HG03520 (cell line): Measurements from ENCODE around the gene MLPH.

Source experiments
- ATAC-seq: cut with Tn5 transposase; IDR thresholded peaks from one replicate; pipeline ENCODE4 v1.9.1; 2021; ENCODE audit warnings: mild to moderate bottlenecking, moderate library complexity; ENCODE audit not compliant: unreplicated experiment

MLPH gene

DNA sequence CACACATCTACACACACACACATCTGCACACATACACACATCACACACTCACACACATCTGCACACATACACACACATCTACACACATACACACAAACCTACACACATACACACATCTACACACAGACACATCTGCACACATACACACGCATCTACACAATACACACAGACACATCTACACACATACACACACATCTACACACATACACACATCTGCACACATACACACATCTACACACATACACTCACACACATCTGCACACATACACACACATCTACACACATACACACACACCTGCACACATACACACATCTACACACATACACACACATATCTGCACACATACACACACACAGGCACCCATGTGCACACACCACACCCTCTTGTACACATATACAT lies 78.9 kb downstream of the MLPH start:
- no peak for ATAC-seq

DNA sequence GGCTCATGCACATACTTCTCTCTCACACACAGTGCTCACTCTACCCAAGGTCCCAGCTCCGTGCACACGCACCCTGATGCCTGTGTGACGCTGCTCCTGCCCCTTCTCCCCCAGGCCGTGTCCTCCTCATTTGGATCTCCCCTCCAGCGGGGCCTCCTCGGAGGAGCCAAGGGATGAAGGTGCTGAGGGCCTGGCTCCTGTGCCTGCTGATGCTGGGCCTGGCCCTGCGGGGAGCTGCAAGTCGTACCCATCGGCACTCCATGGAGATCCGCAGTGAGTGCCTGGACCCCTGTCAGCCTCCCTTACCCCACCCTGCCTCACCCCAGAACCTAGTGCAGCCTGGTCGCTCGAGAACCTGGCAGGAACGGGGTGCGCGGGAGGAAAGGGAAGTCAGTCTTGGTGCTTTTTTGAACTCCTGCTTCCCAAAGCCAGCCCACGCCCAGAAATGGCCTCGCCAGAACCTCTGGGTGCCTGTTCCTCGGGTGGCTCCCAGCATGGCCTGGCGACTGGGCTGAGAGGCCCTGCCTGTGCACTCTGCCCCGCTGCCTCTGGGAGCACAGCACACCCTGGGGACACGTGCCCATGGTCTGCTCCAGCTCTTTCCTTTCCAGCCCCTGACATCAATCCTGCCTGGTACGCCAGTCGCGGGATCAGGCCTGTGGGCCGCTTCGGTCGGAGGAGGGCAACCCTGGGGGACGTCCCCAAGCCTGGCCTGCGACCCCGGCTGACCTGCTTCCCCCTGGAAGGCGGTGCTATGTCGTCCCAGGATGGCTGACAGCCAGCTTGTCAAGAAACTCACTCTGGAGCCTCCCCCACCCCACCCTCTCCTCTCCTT lies 79.6 kb downstream of the MLPH start, which contains the start of gene PRLH:
Gene PRLH (plus strand): TSS at position 174 of the 835 bp plus-strand sequence. CDS start 0 bp downstream, at position 174.
- ATAC-seq, result no peak

DNA sequence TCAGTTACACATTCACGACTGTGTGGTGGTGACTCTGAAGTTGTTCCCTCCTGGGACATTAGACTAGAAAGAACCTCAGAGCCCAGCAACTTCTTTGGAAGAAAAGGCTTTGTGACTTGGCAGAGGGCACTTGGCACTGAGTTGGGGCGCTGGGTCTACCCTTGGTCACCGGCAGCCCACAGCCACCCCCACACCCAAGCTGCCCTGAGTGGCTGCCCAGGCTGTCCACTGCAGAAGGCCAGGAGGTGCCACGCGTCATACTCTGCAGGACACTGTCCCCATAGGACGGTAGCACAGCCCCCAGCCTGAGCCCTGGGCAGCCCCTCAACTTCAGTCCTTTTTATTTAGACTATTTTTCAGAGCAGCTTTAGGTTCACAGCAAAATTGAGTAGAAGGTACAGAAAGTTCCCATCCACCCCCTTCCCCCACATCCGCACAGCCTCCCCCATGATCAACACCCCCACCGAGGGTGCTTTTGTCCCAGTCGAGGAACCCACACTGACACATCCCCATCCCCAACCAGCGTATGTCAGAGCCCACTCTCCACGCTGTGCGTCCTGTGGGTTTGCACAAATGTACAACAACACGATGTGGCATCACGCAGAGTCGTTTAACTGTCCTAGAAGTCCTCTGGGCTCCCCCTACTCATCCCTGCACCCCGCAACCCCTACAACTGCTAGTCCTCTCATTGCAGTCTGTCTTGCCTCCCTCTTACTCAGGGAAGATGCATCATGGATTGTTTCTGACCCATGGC lies 80.4 kb downstream of the MLPH start:
- no peak for ATAC-seq

DNA sequence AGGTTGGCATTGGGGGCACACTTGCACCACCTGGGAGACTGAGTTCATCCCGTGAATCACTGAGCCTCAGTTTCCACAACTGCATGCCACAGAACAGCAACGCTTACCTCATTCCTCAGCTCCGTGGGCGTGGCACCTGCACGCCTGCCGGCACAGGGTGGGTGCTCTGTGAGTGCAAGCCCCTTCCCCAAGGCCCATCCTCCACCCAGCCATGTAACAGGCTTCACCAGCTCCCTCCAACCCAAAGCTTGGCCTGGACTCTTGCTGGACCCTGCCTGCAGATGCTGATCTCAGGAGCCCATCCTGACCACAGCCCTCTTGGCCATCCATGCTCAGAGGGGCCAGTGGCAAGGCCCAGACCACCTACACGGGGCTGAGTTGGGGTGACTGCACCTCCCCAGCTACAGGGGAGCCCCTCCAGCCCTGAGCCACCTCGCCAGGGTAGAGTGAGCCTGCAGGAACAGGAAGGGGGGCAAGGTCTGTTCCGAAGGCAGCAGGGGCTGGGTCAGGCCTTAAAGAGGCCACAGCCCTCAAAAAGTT lies 81.1 kb downstream of the MLPH start:
- no peak for ATAC-seq

DNA sequence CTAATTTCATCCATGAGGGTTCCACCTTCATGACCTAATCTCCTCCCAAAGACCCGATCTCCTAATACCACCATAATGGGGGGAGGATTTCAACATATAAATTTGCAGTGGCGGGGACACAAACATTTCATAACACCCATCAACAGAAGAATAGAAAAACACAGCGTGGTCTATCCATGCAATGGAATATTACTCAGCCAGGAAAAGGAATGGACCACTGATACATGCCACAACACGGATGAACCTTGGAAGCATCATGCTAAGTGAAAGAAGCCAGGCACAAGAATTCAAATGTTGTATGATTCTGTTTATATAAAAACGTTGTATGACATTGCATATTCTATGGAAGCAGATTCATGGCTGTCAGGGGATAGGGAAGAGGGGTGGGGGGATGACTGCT lies 82.0 kb downstream of the MLPH start:
- ATAC-seq, result no peak

DNA sequence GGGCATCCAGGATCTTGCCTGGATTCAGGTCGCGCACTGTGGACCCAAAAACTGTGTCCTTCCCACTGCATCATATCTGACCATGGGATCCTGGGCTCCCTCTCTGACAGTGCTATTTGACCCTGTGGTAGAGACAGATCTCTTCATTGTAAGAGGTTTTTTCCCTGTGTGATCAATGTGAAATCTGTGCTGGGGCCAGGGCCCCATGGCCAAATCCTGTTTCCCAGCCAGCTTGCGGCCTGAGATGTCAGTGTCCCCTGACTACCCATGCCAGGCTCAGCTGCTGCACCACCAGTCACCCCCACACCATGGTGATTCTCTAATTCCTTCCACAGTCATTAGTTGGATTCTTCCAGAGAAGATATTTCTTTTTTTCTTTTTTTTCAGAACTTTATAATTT lies 82.8 kb downstream of the MLPH start:
- ATAC-seq, result no peak

DNA sequence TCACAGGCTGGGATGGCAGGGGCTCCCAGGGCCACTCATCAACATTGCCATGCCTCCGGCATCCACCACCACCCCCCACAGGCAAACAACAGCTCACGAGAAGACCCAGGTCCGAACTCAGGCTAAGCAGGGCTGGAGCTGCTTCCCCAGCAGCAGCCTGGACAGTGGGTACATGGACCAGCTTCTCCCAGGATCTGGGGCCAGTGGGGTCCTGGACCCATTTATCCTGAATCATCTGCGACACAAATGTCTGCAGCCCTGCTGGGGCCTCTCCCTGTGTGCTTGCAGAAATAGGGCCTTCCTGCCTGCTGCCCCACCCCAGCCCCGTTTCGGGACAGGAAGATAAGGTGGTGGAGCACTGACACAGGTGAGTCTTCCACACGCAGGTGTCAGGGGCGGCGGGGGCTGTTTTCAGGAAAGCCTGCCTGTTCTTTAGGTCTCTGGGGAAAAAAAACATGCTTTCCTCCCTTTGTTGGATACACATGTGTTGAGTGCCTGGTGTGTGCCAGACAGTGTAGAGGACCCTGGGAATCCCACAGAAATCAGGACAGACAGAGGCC lies 83.8 kb downstream of the MLPH start:
- ATAC-seq, result no peak

DNA sequence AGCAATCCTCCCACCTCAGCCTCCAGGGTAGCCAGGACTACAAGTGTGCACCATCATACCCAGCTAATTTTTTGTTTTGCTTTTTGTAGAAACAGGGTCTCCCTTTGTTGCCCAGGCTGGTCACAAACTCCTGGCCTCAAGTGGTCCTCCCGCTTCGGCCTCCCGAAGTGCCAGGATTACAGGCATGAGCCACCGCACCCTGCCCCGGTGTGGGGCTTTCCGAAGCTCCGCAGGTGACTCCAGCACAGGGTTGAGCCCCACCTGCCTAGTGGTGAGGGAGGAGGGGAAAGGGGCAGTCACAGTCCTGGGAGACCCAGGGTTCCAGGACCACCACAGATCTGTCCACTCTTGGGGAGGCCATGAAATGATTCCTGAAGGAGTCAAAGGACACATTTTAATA lies 84.5 kb downstream of the MLPH start:
- ATAC-seq, result no peak

DNA sequence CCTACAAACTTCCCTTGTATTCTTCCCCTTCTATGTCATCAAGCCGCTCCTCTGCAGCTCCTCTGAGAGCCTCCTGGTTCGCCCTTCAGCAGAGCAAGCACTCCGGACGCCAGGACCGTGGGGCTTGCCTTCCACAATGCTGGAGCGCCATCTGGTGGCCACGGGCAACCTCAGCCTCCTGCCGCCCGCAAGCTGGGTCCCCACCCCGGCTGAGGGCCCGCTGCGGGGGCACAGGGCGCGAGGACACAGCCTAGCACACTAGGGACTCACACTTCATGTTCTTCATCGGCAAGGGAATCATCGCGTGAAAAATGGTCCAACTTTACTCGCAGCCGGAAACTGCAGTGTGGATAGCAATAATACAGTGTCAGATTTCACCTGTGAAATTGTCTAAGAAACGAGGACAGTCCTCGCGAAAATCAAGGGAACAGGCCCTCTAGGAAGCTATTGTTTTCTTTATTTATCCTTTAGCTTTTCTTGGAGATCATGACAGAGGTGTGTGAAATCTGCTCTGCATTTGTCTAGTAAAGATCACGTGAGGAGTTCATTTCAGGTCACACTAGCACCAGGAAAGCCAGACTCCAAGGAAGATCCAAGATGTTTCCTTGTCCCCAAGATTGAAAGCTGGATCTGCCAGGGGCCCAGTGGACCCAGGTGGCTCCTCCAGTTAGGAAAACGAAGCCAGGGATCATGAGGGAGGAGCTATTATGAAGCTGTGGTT lies 85.1 kb downstream of the MLPH start:
- ATAC-seq, result peak; percentile 88

DNA sequence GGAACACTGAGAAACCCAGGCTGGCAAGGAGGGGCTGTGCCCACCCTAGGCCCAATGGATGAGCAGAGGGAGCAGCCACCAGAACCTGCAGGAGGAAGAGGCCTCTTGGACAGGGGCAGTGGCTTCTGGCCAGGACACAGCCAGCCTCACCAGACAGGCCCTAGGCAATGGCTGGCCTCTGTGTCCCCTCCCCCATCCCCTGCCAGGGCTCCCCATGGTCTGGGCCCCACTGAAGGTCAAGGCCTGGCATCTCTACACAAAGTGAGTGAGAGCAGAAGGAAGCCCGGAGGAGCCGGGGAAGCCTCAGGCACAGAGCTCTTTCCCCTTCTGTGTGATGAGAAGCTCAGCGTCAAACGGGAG lies 85.7 kb downstream of the MLPH start:
- ATAC-seq, result no peak

DNA sequence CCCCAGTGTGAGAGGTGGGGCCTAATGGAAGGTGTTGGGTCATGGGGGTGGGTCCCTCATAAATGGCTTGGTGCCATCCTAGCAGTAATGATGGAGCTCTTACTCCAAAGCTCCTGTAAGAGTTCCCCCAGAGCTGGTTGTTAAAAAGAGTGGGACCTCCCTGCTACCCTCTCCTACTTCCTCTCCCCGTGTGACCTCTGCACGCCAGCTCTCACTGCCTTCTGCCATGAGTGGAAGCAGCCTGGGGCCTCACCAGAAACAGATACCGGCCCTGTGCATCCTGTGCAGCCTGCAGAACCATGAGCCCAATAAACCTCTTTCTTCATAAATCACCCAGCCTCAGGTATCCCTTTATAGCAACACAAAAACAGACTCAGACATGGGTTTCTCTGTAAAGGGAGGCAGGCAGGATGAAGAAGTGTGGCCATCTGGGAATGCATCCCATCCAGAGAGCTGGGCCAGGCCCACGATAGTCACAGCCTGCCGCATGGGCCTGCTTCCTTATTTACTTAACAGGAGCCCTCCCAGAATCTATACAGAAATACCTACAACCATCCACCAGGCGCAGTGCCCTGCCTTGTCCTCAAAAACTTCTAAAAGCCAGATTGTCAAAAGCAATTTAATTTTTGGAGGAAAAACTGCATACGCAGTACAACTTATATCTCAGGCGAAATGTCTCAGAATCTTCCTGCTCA lies 86.8 kb downstream of the MLPH start:
- ATAC-seq, result no peak

DNA sequence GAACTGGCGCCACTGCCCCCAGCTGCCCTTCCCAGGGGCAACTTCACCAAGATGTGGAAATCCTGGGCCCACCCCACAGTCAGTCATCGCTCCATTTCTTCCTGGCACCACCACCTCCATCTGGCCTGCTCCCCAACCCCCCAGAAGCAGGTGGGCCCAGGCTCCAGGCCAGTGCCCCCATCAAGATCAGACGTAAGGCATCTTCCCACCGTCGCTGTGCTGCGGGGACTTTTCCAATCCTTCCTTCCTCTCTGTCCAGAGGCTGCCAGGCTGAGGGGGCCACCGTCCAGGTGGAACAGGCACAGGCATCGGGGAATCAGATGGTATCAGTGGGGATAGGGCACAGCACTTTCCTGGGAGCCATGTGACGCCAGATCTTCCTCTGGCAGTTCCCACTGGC lies 87.4 kb downstream of the MLPH start:
- ATAC-seq, result no peak

DNA sequence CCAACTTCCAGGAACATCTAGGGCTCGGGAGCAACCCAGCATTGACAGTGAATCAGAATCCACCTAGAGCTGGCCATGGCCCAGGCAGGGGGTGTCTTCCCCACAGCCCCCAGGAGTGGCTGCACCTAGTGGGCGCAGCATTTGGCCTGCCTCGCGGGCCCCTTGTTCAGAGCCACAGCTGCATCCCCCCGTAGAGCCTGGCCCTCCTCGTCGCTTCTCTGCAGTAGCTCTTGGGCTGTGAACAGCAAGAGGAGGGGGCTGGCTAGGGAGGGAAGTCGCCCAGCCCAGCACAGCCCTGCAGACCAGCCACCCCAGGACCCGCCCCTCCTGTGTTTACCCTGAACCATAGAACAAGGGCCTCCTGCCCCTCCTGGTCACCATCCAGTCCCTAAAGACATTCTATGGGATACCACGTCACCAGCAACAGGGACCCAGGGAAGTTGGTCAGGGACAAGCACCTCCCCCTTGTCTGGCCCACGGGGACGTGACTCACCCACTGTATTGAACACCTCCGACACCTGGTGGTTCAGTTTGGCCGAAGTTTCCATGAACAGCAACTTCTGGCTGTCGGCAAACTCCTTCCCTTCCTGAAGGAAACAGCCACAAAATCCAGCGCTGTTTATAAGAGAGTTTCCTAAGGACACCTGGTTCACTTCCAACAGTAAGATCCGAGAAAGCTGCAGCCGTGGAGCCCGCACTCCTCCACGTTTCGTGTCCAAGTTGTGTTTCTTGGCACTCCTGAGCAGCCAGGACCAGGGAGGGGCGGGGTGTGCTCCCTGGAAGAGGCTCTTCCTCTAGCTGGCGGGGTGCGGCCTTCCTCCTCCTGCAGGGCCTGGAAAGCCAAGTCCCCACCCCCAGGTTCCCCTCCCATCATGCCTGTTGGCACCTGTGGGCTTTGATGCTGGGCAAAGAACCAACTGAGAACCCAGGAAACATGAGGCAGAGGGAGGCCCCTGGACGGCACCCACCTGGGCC lies 88.1 kb downstream of the MLPH start:
- ATAC-seq, result no peak

DNA sequence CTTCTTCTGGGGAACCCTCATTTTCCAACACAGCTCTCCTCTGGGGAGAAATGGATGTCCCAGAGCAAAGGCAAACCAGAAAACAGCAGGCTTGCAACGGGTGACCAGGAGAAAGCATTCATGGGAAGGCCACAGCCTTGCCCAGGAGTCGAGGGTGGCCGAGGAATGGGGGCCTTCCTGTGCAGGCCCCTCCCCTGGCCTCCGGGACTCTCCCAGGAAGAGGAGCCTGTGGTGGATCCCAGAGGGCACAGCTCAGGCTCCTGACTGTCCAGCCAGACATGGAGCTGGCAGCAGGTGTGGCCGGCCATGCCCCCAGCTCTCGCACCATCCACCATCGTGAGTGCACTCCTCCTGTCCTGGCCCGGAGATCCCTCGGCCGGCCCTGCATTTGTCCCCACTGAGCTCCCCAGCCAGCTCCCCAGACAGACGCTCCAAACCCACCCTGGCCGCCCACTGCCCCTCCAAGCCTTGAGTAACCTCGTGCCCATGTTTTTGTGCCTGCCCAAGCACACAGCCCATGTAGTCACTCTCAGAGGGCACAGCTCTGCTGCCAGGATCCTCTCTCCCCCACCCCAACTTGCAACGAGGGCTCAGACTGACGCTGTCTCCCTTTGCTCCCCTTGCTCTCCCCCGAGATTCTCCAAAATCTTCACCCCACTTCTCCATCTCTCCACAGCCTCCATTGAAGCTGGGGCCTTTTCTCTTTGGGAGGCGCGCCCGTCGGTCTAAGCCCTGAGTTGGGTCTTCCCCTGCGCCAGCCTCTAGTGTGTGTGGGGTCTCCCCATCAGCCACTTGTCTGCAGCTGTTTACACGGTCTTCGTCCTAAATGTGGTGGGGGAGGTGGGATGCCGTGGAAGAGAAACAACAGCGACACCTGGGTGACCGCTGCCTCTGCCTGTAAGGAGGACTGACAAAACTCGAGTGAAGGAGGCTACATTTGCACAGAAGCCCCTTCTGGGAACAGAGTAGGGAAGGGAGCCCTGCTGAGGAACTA lies 89.1 kb downstream of the MLPH start:
- no peak for ATAC-seq

DNA sequence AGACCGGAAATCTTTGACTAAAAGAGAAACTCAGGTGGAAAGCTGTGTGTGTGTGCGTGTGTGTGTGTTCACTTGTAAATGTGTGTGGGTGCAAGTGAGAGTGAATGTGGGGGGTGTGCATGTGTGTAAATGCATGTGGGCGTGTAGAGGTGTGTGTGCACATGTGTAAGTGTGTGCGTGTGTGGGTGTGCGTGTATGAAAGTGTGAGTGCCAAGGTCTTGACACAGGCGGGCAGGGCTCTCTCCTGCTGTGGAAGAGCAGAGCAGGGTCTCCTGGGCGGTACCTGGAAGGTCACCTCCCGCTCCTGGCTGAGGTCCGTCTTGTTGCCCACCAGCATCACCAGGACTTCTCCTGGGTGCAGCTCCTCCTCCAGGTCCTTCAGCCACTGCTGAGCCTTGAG lies 89.9 kb downstream of the MLPH start:
- no peak for ATAC-seq

DNA sequence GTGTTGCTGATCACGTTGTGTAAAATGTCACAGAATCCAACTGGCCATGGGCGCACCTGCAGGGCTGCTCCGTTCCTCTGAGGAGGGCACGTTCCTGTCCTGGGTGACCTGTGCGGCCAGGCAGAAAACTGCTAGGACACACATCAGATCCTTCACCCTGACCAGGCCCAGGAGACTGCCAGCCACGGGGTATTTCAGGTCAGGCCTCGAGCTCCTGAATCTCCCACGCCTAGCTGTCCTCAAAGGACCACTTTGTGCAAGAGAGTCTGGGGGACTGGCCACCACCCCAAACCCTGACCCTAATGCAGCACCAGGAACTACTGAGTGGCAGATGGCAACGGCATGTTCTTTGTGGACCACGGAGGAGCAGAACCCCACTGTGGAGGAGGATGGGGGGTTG lies 90.4 kb downstream of the MLPH start:
- ATAC-seq, result no peak

DNA sequence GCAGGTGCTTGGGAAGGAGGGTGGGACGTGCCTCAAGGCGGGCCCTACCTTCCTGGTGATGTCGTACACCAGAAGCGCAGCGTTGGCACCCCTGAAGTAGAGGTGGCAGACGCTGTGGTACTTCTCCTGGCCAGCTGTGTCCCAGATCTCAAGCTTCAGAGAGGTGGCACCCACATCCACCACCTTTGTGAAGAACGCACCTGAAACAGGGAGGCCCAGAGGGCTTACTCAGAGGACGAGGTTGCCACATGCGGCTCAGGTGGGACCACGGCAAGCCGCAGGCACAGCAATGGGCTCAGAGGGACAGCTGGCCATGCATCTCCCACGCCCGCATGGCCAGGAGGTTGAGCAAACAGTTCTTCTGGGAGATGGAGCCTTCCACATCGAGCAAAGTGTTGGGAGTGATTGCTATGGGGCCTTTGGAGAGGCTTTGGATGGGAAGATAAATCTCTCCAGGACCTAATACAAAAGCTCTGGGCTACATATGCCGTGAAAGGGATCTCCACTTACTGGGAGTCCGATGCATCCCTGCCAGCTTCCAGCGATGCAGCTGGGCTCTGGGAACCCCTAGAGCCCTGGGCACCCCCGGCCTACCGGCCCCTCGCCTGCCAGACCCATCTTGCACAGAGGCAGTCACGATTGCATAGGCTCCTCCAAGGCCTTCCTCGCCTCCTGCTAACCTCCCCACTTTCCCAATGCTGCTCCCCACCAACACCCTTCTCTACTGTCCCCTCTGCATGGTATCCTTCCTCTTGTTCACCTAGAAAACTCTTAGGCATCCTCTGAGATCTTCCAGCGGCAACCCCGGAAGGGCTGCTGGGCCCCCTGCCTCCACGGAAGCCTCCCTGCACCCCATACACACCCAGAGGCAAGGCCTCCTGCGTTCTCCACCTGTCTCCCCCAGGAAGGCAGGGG lies 91.2 kb downstream of the MLPH start:
- ATAC-seq, result no peak
